ENCODE data around the gene ARFRP1.

Gene ARFRP1

GRCh38 chr20:63744574-63745423, 37.0 kb upstream of the ARFRP1 start:
- peak in 3 of 10 donors; percentile 71 to 78 (median 75) for DNase-seq
- intact Hi-C loops (cut with DNase I) = no loop called here

- DNase-seq = peak in 2 of 10 donors; percentile 20 to 58
- intact Hi-C loops (cut with DNase I) = no loop called here
Observed at GRCh38 chr20:63744158-63744557, 36.4 kb upstream of the ARFRP1 start.

- intact Hi-C loops (cut with DNase I) = no loop called here
- DNase-seq = peak in 3 of 10 donors; percentile 64 to 67 (median 65)
Observed at GRCh38 chr20:63743210-63743970, 35.6 kb upstream of the ARFRP1 start.

- peak in 3 of 10 donors; percentile 69 to 82 (median 71) for DNase-seq
- intact Hi-C loops (cut with DNase I) = no loop called here
Observed at GRCh38 chr20:63742381-63743024, 34.7 kb upstream of the ARFRP1 start.

GRCh38 chr20:63741676-63742380, 34.1 kb upstream of the ARFRP1 start:
- intact Hi-C loops (cut with DNase I) = no loop called here
- peak in 3 of 10 donors; percentile 64 to 78 (median 70) for DNase-seq

- peak in 1 of 10 donors; percentile 63 for DNase-seq
- intact Hi-C loops (cut with DNase I) = no loop called here
Observed at GRCh38 chr20:63741354-63741675, 33.5 kb upstream of the ARFRP1 start.

- intact Hi-C loops (cut with DNase I) = no loop called here
- peak; percentile 59 to 95 (median 72) for DNase-seq
Observed at GRCh38 chr20:63740627-63741353, 33.0 kb upstream of the ARFRP1 start.

- DNase-seq = peak in 4 of 10 donors; percentile 54 to 88 (median 72)
- intact Hi-C loops (cut with DNase I) = no loop called here
Observed at GRCh38 chr20:63740070-63740626, 32.4 kb upstream of the ARFRP1 start.

- peak; percentile 52 to 97 (median 67) for DNase-seq
Observed at GRCh38 chr20:63739130-63740069, 31.6 kb upstream of the ARFRP1 start, which contains the start of gene SLC2A4RG. Gene SLC2A4RG, plus strand, starts transcription at chr20:63739776. Its CDS starts 137 bp downstream, at chr20:63739913.

GRCh38 chr20:63738687-63739129, 30.9 kb upstream of the ARFRP1 start:
- peak in 3 of 10 donors; percentile 23 to 79 (median 76) for DNase-seq
- intact Hi-C loops (cut with DNase I) = no loop called here

More at GRCh38 chr20:63739130-63740069, 31.6 kb upstream of the ARFRP1 start, which contains the start of gene SLC2A4RG:
- intact Hi-C loops (cut with DNase I) = no loop called here

- intact Hi-C loops (cut with DNase I) = no loop called here
- DNase-seq = peak in 3 of 10 donors; percentile 67 to 80 (median 79)
Observed at GRCh38 chr20:63737945-63738686, 30.3 kb upstream of the ARFRP1 start.

- DNase-seq = peak in 2 of 10 donors; percentile 77 to 79
- intact Hi-C loops (cut with DNase I) = no loop called here
Observed at GRCh38 chr20:63737695-63737944, 29.8 kb upstream of the ARFRP1 start.

- intact Hi-C loops (cut with DNase I) = no loop called here
- DNase-seq = peak in 4 of 10 donors; percentile 15 to 88 (median 80)
Observed at GRCh38 chr20:63736893-63737694, 29.3 kb upstream of the ARFRP1 start.

- peak in 4 of 10 donors; percentile 44 to 88 (median 85) for DNase-seq
- intact Hi-C loops (cut with DNase I) = no loop called here
Observed at GRCh38 chr20:63735859-63736718, 28.3 kb upstream of the ARFRP1 start, which contains the start of gene LIME1. Gene LIME1, plus strand, starts transcription at chr20:63736664. Its CDS starts 886 bp downstream, at chr20:63737550.
